CD4-positive, alpha-beta memory T cell (primary cell): ENCODE measurements around the gene CADM2. TPM values are rescaled to one million over a fixed set of nuclear protein-coding genes. Genes with fewer than 3 reads are reported as not detected.

ENCODE experiments used
- CTCF ChIA-PET: fragments of 350-600 bp; sonication (Branson Sonifier 250); formaldehyde crosslinking; loops from one replicate; lab custom pipeline; 2021; ENCODE audit warnings: inconsistent platforms; ENCODE audit not compliant: partially characterized antibody; lab: Charles Lee
- POLR2A ChIA-PET: fragments of 350-600 bp; sonication (Branson Sonifier 250); formaldehyde crosslinking; loops from one replicate; lab custom pipeline; 2021; ENCODE audit not compliant: partially characterized antibody; lab: Charles Lee
- DNase-seq, 5 donors: peaks; one replicate each; pipeline versions ENCODE4 v3.0.0 to v3.0.0-alpha.2; 2020 to 2022; ENCODE audit warnings: mixed read lengths in 1 of 5
- H3K27ac ChIP-seq: one replicate; pipeline ENCODE4 v1.7.0; 2013; ENCODE audit warnings: low read depth, low read length
- H3K27me3 ChIP-seq: 2 replicates; pipeline ENCODE4 v1.7.0; 2013; ENCODE audit warnings: mild to moderate bottlenecking, low read length, moderate library complexity; ENCODE audit not compliant: insufficient read depth
- H3K36me3 ChIP-seq: 2 replicates; pipeline ENCODE4 v1.7.0; 2013; ENCODE audit warnings: mild to moderate bottlenecking, low read length, moderate library complexity; ENCODE audit not compliant: insufficient read depth
- H3K4me1 ChIP-seq: 2 replicates; pipeline ENCODE4 v1.7.0; 2013; ENCODE audit warnings: mild to moderate bottlenecking, low read length, moderate library complexity; ENCODE audit not compliant: insufficient read depth
- H3K4me3 ChIP-seq, 2 donors: one replicate each; pipeline ENCODE4 v1.7.0; 2013; ENCODE audit warnings: low read length in 2 of 2, mild to moderate bottlenecking in 1 of 2
- H3K9me3 ChIP-seq, 2 donors: one replicate each; pipeline ENCODE4 v1.7.0; 2013; ENCODE audit warnings: low read length in 2 of 2, control low read depth in 1 of 2; ENCODE audit not compliant: control insufficient read depth in 1 of 2
- H3K27ac Mint-ChIP-seq, 7 donors: one replicate each; pipeline ENCODE4 v1.8.0; 2020 to 2021; ENCODE audit warnings: mixed read lengths in 7 of 7, mild to moderate bottlenecking in 6 of 7, inconsistent platforms in 3 of 7, moderate library complexity in 3 of 7
- H3K27me3 Mint-ChIP-seq, 2 donors: one replicate each; pipeline ENCODE4 v1.8.0; 2020 to 2021; ENCODE audit warnings: mixed read lengths in 2 of 2
- H3K36me3 Mint-ChIP-seq, 2 donors: one replicate each; pipeline ENCODE4 v1.8.0; 2020 to 2021; ENCODE audit warnings: mixed read lengths in 2 of 2, inconsistent platforms in 1 of 2, mild to moderate bottlenecking in 1 of 2
- H3K4me1 Mint-ChIP-seq, 4 donors: one replicate each; pipeline ENCODE4 v1.8.0; 2020 to 2021; ENCODE audit warnings: mixed read lengths in 4 of 4, mild to moderate bottlenecking in 1 of 4
- H3K4me3 Mint-ChIP-seq, 8 donors: one replicate each; pipeline ENCODE4 v1.8.0; 2020 to 2021; ENCODE audit warnings: mixed read lengths in 8 of 8, mild to moderate bottlenecking in 7 of 8, moderate library complexity in 6 of 8, inconsistent platforms in 3 of 8
- H3K9me3 Mint-ChIP-seq, 8 donors: one replicate each; pipeline ENCODE4 v1.8.0; 2020 to 2021; ENCODE audit warnings: mixed read lengths in 8 of 8, mild to moderate bottlenecking in 5 of 8, inconsistent platforms in 3 of 8, moderate library complexity in 1 of 8
- intact Hi-C: fragments of 100-400 bp; cut with micrococcal nuclease; formaldehyde crosslinking; loops from one replicate; pipeline ENCODE4 v1.15.1; 2023
- polyA plus RNA-seq, 2 donors: library from polyadenylated mRNA; unstranded; fragments of 300-500 nt; fragmentation: Illumina TruSeq; gene quantifications; one replicate each; pipeline ENCODE4 v1.2.3, GENCODE V29; 2021
- total RNA-seq, 2 experiments: library from RNA; stranded (reverse); gene quantifications; one replicate each; pipeline ENCODE4 v1.2.3, GENCODE V29; 2021

CADM2 gene
- total and polyA plus RNA-seq, 4 experiments from 2014 or later, result 0.21 to 0.38 TPM; not detected in 2

- H3K4me1 ChIP-seq, result no peaks in the 10 kb centered on the region
- H3K27me3 Mint-ChIP-seq, result no peaks in the 10 kb centered on the region
- H3K27ac ChIP-seq, result no peak overlapping the region
- ChIA-PET CTCF (no interaction called here), POLR2A (no interaction called here)
- no peaks in the 10 kb centered on the region for H3K9me3 ChIP-seq
- no peak overlapping the region for H3K4me3 ChIP-seq
- no peak for DNase-seq
- H3K27me3 ChIP-seq, result no peaks in the 10 kb centered on the region
- intact Hi-C loops, result no loop called here
- peaks cover 0 to 9% (median 3%) of the 10 kb centered on the region in 8 donors for H3K9me3 Mint-ChIP-seq
- H3K4me3 Mint-ChIP-seq, result no peak overlapping the region
- no peak overlapping the region for H3K27ac Mint-ChIP-seq
- H3K4me1 Mint-ChIP-seq, result no peaks in the 10 kb centered on the region
- H3K36me3 Mint-ChIP-seq, result no peaks in the 10 kb centered on the region
- H3K36me3 ChIP-seq, result no peaks in the 10 kb centered on the region
Observed at GRCh38 chr3:85508659-85509058, 549.9 kb downstream of the CADM2 start.

GRCh38 chr3:85516146-85516545 is 557.4 kb downstream of the CADM2 start:
- ChIA-PET CTCF (no interaction called here), POLR2A (no interaction called here)
- H3K9me3 ChIP-seq, result no peaks in the 10 kb centered on the region
- Mint-ChIP-seq H3K4me3 (no peak overlapping the region), H3K27ac (no peak overlapping the region), H3K9me3 (peaks cover 0 to 10% (median 3%) of the 10 kb centered on the region in 8 donors), H3K36me3 (no peaks in the 10 kb centered on the region), H3K4me1 (no peaks in the 10 kb centered on the region), H3K27me3 (no peaks in the 10 kb centered on the region)
- no peaks in the 10 kb centered on the region for H3K4me1 ChIP-seq
- H3K4me3 ChIP-seq, result no peak overlapping the region
- no peak overlapping the region for H3K27ac ChIP-seq
- intact Hi-C loops, result no loop called here
- no peaks in the 10 kb centered on the region for H3K36me3 ChIP-seq
- no peak for DNase-seq
- H3K27me3 ChIP-seq, result no peaks in the 10 kb centered on the region

- H3K4me1 ChIP-seq, result no peaks in the 10 kb centered on the region
- H3K4me3 Mint-ChIP-seq, result no peak overlapping the region
- no peak for DNase-seq
- ChIA-PET CTCF (no interaction called here), POLR2A (no interaction called here)
- no peak overlapping the region for H3K4me3 ChIP-seq
- H3K9me3 Mint-ChIP-seq, result peaks cover 2 to 11% (median 4%) of the 10 kb centered on the region in 8 donors
- H3K36me3 Mint-ChIP-seq, result no peaks in the 10 kb centered on the region
- H3K27ac ChIP-seq, result no peak overlapping the region
- no peaks in the 10 kb centered on the region for H3K27me3 ChIP-seq
- no peak overlapping the region for H3K27ac Mint-ChIP-seq
- H3K9me3 ChIP-seq, result no peaks in the 10 kb centered on the region
- H3K27me3 Mint-ChIP-seq, result no peaks in the 10 kb centered on the region
- H3K36me3 ChIP-seq, result no peaks in the 10 kb centered on the region
- H3K4me1 Mint-ChIP-seq, result no peaks in the 10 kb centered on the region
- intact Hi-C loops, result no loop called here
Observed at GRCh38 chr3:85524104-85524503, 565.3 kb downstream of the CADM2 start.

- H3K4me1 Mint-ChIP-seq, result no peaks in the 10 kb centered on the region
- POLR2A ChIA-PET, result no interaction called here
- Histone ChIP-seq H3K4me1 (no peaks in the 10 kb centered on the region), H3K36me3 (no peaks in the 10 kb centered on the region), H3K4me3 (no peak overlapping the region), H3K27ac (no peak overlapping the region), H3K9me3 (no peaks in the 10 kb centered on the region), H3K27me3 (no peaks in the 10 kb centered on the region)
- intact Hi-C loops, result no loop called here
- peaks cover 2 to 8% (median 5%) of the 10 kb centered on the region in 8 donors for H3K9me3 Mint-ChIP-seq
- H3K27me3 Mint-ChIP-seq, result no peaks in the 10 kb centered on the region
- H3K27ac Mint-ChIP-seq, result no peak overlapping the region
- CTCF ChIA-PET, result no interaction called here
- H3K4me3 Mint-ChIP-seq, result no peak overlapping the region
- DNase-seq, result no peak
- no peaks in the 10 kb centered on the region for H3K36me3 Mint-ChIP-seq
Observed at GRCh38 chr3:85525264-85525663, 566.5 kb downstream of the CADM2 start.

- ChIA-PET CTCF (no interaction called here), POLR2A (no interaction called here)
- Histone ChIP-seq H3K27me3 (no peaks in the 10 kb centered on the region), H3K9me3 (no peaks in the 10 kb centered on the region), H3K4me3 (no peak overlapping the region), H3K36me3 (no peaks in the 10 kb centered on the region), H3K4me1 (no peaks in the 10 kb centered on the region), H3K27ac (no peak overlapping the region)
- no peak overlapping the region for H3K27ac Mint-ChIP-seq
- no peaks in the 10 kb centered on the region for H3K36me3 Mint-ChIP-seq
- no peaks in the 10 kb centered on the region for H3K27me3 Mint-ChIP-seq
- no peak overlapping the region for H3K4me3 Mint-ChIP-seq
- H3K4me1 Mint-ChIP-seq, result no peaks in the 10 kb centered on the region
- H3K9me3 Mint-ChIP-seq, result peaks cover 2 to 18% (median 8%) of the 10 kb centered on the region in 8 donors
- no peak for DNase-seq
- intact Hi-C loops, result no loop called here
Observed at GRCh38 chr3:85533586-85533985, 574.8 kb downstream of the CADM2 start.

- Histone ChIP-seq H3K36me3 (no peaks in the 10 kb centered on the region), H3K27me3 (no peaks in the 10 kb centered on the region), H3K27ac (no peak overlapping the region), H3K9me3 (no peaks in the 10 kb centered on the region), H3K4me1 (no peaks in the 10 kb centered on the region), H3K4me3 (no peak overlapping the region)
- no peak for DNase-seq
- no peak overlapping the region for H3K27ac Mint-ChIP-seq
- no peaks in the 10 kb centered on the region for H3K27me3 Mint-ChIP-seq
- intact Hi-C loops, result no loop called here
- peaks cover 2 to 18% (median 7%) of the 10 kb centered on the region in 8 donors for H3K9me3 Mint-ChIP-seq
- H3K4me3 Mint-ChIP-seq, result no peak overlapping the region
- ChIA-PET POLR2A (no interaction called here), CTCF (no interaction called here)
- H3K4me1 Mint-ChIP-seq, result no peaks in the 10 kb centered on the region
- H3K36me3 Mint-ChIP-seq, result no peaks in the 10 kb centered on the region
Observed at GRCh38 chr3:85535517-85535916, 576.7 kb downstream of the CADM2 start.

GRCh38 chr3:85539232-85539631 is 580.4 kb downstream of the CADM2 start:
- H3K36me3 ChIP-seq, result no peaks in the 10 kb centered on the region
- H3K4me3 Mint-ChIP-seq, result no peak overlapping the region
- peaks cover 0 to 5% (median 4%) of the 10 kb centered on the region in 8 donors for H3K9me3 Mint-ChIP-seq
- no peak overlapping the region for H3K4me3 ChIP-seq
- H3K4me1 ChIP-seq, result no peaks in the 10 kb centered on the region
- intact Hi-C loops, result no loop called here
- no peaks in the 10 kb centered on the region for H3K9me3 ChIP-seq
- H3K27ac ChIP-seq, result no peak overlapping the region
- no peak overlapping the region for H3K27ac Mint-ChIP-seq
- no peaks in the 10 kb centered on the region for H3K36me3 Mint-ChIP-seq
- H3K27me3 Mint-ChIP-seq, result no peaks in the 10 kb centered on the region
- no peak for DNase-seq
- no peaks in the 10 kb centered on the region for H3K27me3 ChIP-seq
- H3K4me1 Mint-ChIP-seq, result no peaks in the 10 kb centered on the region
- ChIA-PET CTCF (no interaction called here), POLR2A (no interaction called here)

GRCh38 chr3:85554153-85554552 is 595.4 kb downstream of the CADM2 start:
- DNase-seq, result no peak
- no peaks in the 10 kb centered on the region for H3K4me1 ChIP-seq
- POLR2A ChIA-PET, result no interaction called here
- no peak overlapping the region for H3K27ac ChIP-seq
- CTCF ChIA-PET, result interaction anchor here (0.7 to 0.8 kb wide), 2 partner anchors 498 to 914 kb away, joined by 3 read pairs; no protein-coding TSS in a partner anchor
- no peaks in the 10 kb centered on the region for H3K9me3 ChIP-seq
- intact Hi-C loops, result no loop called here
- H3K4me3 ChIP-seq, result no peak overlapping the region
- no peaks in the 10 kb centered on the region for H3K9me3 Mint-ChIP-seq
- H3K27me3 Mint-ChIP-seq, result no peaks in the 10 kb centered on the region
- H3K27ac Mint-ChIP-seq, result no peak overlapping the region
- no peaks in the 10 kb centered on the region for H3K27me3 ChIP-seq
- no peaks in the 10 kb centered on the region for H3K4me1 Mint-ChIP-seq
- no peaks in the 10 kb centered on the region for H3K36me3 Mint-ChIP-seq
- no peak overlapping the region for H3K4me3 Mint-ChIP-seq
- no peaks in the 10 kb centered on the region for H3K36me3 ChIP-seq
